Measurements from ENCODE around the gene NEMP1. TPM values are rescaled to one million over a fixed set of nuclear protein-coding genes. Genes with fewer than 3 reads are reported as not detected.

NEMP1 gene
- total RNA-seq, 1 donor from 2014 or later, result 7.1 TPM

DNA sequence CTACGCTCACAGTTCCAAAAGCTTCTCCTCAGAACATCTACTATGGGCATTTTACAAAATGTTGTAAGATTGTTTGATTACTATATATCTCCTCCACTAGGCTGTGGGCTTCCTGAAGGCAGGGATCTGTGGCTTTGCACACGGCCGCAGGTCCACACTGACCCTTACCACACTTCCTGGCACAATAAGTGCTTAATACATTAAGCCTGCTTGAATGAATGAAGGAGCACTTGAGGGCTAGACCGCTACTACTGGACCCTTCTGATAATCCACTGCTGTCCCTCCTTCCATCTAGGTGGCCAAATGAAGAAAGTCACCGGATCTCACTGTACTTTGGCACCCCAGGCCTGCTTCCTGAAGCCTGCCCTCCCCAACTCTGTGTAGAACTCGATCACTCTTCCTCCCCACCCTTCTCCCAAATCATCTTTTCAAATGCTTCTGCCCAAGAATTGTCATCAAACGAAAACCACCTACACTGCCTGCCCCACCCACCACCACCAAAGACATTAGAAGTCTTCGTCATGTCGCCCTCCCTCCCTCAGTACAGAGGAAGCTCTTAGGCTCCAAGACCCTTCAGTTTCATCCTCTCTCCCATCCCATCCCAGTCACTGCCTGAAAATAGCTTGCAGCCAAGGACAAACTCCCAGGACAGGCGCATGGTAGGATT, 71.6 kb downstream of the NEMP1 start:
- H3K4me1 ChIP-seq, result peaks cover 33% of the 10 kb centered on the region
- DNase-seq (ENCODE audit: extremely low spot score in 2 of 2), result no peak
- no peaks in the 10 kb centered on the region for H3K27me3 ChIP-seq
- H3K36me3 ChIP-seq, result peaks cover 0 to 26% of the 10 kb centered on the region in 2 donors
- intact Hi-C loops (cut with DNase I), result no loop called here
- TF ChIP-seq, protein P1, sequence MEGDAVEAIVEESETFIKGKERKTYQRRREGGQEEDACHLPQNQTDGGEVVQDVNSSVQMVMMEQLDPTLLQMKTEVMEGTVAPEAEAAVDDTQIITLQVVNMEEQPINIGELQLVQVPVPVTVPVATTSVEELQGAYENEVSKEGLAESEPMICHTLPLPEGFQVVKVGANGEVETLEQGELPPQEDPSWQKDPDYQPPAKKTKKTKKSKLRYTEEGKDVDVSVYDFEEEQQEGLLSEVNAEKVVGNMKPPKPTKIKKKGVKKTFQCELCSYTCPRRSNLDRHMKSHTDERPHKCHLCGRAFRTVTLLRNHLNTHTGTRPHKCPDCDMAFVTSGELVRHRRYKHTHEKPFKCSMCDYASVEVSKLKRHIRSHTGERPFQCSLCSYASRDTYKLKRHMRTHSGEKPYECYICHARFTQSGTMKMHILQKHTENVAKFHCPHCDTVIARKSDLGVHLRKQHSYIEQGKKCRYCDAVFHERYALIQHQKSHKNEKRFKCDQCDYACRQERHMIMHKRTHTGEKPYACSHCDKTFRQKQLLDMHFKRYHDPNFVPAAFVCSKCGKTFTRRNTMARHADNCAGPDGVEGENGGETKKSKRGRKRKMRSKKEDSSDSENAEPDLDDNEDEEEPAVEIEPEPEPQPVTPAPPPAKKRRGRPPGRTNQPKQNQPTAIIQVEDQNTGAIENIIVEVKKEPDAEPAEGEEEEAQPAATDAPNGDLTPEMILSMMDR (IDR thresholded peaks at IDR 0.05), result no peak
- TF ChIP-seq POLR2AphosphoS5 (IDR thresholded peaks at IDR 0.05; ENCODE audit: insufficient read depth in 1 of 2, low read depth in 1 of 2), result no peak
- no peak for TF ChIP-seq POLR2A (IDR thresholded peaks at IDR 0.05)
- H3K9me3 ChIP-seq, result no peaks in the 10 kb centered on the region
- H3K27ac ChIP-seq, result peak overlapping the region; percentile 91
- peak overlapping the region; percentile 82 to 96 for H3K4me3 ChIP-seq

DNA sequence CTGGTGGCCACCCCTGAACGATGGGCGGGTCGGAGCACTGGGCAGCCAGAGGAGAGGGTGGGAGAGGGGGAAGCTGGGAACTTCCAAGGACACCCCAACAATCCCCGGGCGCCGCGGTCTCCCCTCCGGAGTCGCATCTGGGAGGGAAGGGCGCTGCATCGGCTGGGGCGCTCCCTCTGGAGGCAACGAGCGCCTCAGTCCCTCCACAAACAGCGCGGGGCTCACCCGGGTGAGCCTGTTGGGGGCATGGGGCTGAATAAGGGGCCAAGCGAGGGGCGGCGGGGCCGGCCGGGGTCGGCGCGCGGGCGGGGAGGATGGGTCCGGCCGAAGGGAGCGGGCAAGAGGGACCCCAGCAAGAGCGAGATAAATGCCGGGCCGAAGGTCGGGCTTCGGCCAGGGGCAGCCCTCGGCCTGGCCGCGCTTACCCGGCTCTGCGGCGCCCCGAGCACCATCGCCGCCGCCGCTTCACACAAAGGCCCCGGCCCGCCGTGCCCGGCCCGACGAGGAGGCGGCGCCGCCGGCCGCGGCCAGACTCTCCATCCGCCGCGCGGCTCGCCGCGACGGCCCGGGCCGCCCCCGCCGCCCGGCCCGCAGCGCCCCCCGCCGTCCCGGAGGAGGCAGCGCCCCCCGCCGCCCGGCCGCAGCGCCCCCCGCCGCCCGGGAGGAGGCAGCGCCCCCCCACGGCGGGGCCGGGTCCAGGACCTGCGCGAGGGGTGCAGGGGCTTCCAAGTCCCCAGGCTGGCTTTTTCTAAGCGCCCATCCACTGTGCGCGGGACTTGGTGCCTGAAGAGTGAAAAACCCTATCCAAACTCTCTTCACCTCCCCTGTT, 72.4 kb downstream of the NEMP1 start, which contains the start of gene ZBTB39:
Gene ZBTB39 (minus strand): TSS at position 567 of the 829 bp plus-strand sequence. CDS start 1,629 bp downstream, outside the sequence.
- no peaks in the 10 kb centered on the region for H3K27me3 ChIP-seq
- DNase-seq (ENCODE audit: extremely low spot score in 2 of 2), result no peak
- H3K36me3 ChIP-seq, result peaks cover 0 to 26% of the 10 kb centered on the region in 2 donors
- peak within 1 kb of the TSS; percentile 82 to 96 for H3K4me3 ChIP-seq
- no peaks in the 10 kb centered on the region for H3K9me3 ChIP-seq
- intact Hi-C loops (cut with DNase I), result no loop called here
- TF ChIP-seq POLR2AphosphoS5 (IDR thresholded peaks at IDR 0.05; ENCODE audit: insufficient read depth in 1 of 2, low read depth in 1 of 2) (no peak), POLR2A (IDR thresholded peaks at IDR 0.05) (no peak)
- TF ChIP-seq, protein P1 (IDR thresholded peaks at IDR 0.05), result peak in 1 of 3 experiments; percentile 68
- peaks cover 40% of the 10 kb centered on the region for H3K4me1 ChIP-seq
- peak within 1 kb of the TSS; percentile 91 for H3K27ac ChIP-seq

Other genes starting within 250 kb of the NEMP1 start
- gene SDR9C7, start 144.4 kb downstream of the NEMP1 start, total RNA-seq, result 11.0 TPM
- gene RDH16, start 121.2 kb downstream of the NEMP1 start, total RNA-seq, result 2.9 TPM
- gene ZBTB39, start 72.2 kb downstream of the NEMP1 start, total RNA-seq, result 6.1 TPM
- not detected for gene TAC3, start 62.3 kb downstream of the NEMP1 start, total RNA-seq
- 1.2 TPM for gene MYO1A, start 28.7 kb downstream of the NEMP1 start, total RNA-seq
- 34.4 TPM for gene NAB2, start 10.3 kb upstream of the NEMP1 start, total RNA-seq
- 146 TPM for gene STAT6, start 32.6 kb upstream of the NEMP1 start, total RNA-seq
- gene LRP1, start 49.7 kb upstream of the NEMP1 start, total RNA-seq, result 477 TPM
- gene LRP1-AS, start 68.8 kb upstream of the NEMP1 start, total RNA-seq, result not detected
- 3.2 TPM for gene NXPH4, start 138.0 kb upstream of the NEMP1 start, total RNA-seq
- 54.0 TPM for gene SHMT2, start 150.9 kb upstream of the NEMP1 start, total RNA-seq
- 0.74 TPM for gene STAC3, start 172.4 kb upstream of the NEMP1 start, total RNA-seq

Data from vagina (tissue), 2 donors.